Osteoblast (primary cell): ENCODE data around the gene NAV2. TPM values are rescaled to one million over a fixed set of nuclear protein-coding genes. Genes with fewer than 3 reads are reported as not detected.
A peak's percentile ranks its signal among the peaks of the same experiment; 100 is the strongest.

Experiments used
- DNase-seq: peaks from one replicate; pipeline ENCODE4 v3.0.0; 2011; ENCODE audit warnings: low spot score, mixed read lengths; ENCODE audit not compliant: insufficient read length; ENCODE audit errors: missing footprints
- H2AFZ ChIP-seq: 2 replicates; pipeline ENCODE4 v1.6.0; 2011; ENCODE audit warnings: mild to moderate bottlenecking, low read length
- H3K27ac ChIP-seq: 2 replicates; pipeline ENCODE4 v1.5.1; 2011; ENCODE audit warnings: mild to moderate bottlenecking, low read depth, low read length, moderate library complexity
- H3K27me3 ChIP-seq: 2 replicates; pipeline ENCODE4 v1.6.0; 2012; ENCODE audit warnings: mild to moderate bottlenecking, control low read depth, inconsistent platforms, low read length, moderate library complexity; ENCODE audit not compliant: insufficient read depth
- H3K36me3 ChIP-seq: 2 replicates; pipeline ENCODE4 v1.5.1; 2011; ENCODE audit warnings: mild to moderate bottlenecking, low read length, control low read depth, moderate library complexity; ENCODE audit not compliant: insufficient read depth
- H3K4me1 ChIP-seq: 2 replicates; pipeline ENCODE4 v1.5.1; 2011; ENCODE audit warnings: mild to moderate bottlenecking, low read length, control low read depth, moderate library complexity; ENCODE audit not compliant: insufficient read depth
- H3K4me2 ChIP-seq: 2 replicates; pipeline ENCODE4 v1.6.0; 2011; ENCODE audit warnings: mild to moderate bottlenecking, low read length; ENCODE audit not compliant: insufficient read depth
- H3K4me3 ChIP-seq: fragments of 200-600 bp; sonication (generic); 3 replicates; pipeline ENCODE4 v1.5.1; 2012; ENCODE audit warnings: mild to moderate bottlenecking, low read length, inconsistent platforms; ENCODE audit not compliant: insufficient read depth
- H3K79me2 ChIP-seq: 2 replicates; pipeline ENCODE4 v1.6.0; 2012; ENCODE audit warnings: mild to moderate bottlenecking, low read length, control low read depth, inconsistent platforms; ENCODE audit not compliant: insufficient read depth
- H3K9me3 ChIP-seq: 2 replicates; pipeline ENCODE4 v1.5.1; 2011; ENCODE audit warnings: low read depth, low read length, control low read depth
- H4K20me1 ChIP-seq: 2 replicates; pipeline ENCODE4 v1.6.0; 2012; ENCODE audit warnings: mild to moderate bottlenecking, low read length, control low read depth; ENCODE audit not compliant: insufficient read depth
- CTCF ChIP-seq: IDR thresholded peaks from 2 replicates; pipeline ENCODE4 v1.5.1; 2011; ENCODE audit warnings: mild to moderate bottlenecking, low read depth, low read length, moderate library complexity; ENCODE audit errors: extremely low read depth
- total RNA-seq: library from RNA; depleted of rRNA; stranded (reverse); fragments of >200 nt; gene quantifications from 2 replicates; pipeline ENCODE4 v1.2.3, GENCODE V29; 2012

NAV2 gene
- total RNA-seq, 1 donor, result 8.7 TPM

GRCh38 chr11:19905280-19905853 is 192.7 kb downstream of the NAV2 start:
- H3K4me1 ChIP-seq, result peaks cover 17% of the 10 kb centered on the region

GRCh38 chr11:19906126-19906525 is 193.5 kb downstream of the NAV2 start:
- Histone ChIP-seq H3K27ac (no peak overlapping the region), H3K9me3 (no peaks in the 10 kb centered on the region), H2AFZ (no peak overlapping the region), H3K36me3 (peaks cover 3% of the 10 kb centered on the region), H3K27me3 (no peaks in the 10 kb centered on the region), H3K4me3 (no peak overlapping the region), H4K20me1 (no peaks in the 10 kb centered on the region), H3K4me2 (no peak overlapping the region), H3K4me1 (peaks cover 16% of the 10 kb centered on the region), H3K79me2 (peaks cover 35% of the 10 kb centered on the region)
- no peak for DNase-seq
- no peak for TF ChIP-seq CTCF

More at GRCh38 chr11:19905280-19905853, 192.7 kb downstream of the NAV2 start:
- no peak for DNase-seq
- Histone ChIP-seq H3K27me3 (no peaks in the 10 kb centered on the region), H3K4me3 (no peak overlapping the region), H3K36me3 (peaks cover 3% of the 10 kb centered on the region), H3K4me2 (no peak overlapping the region), H4K20me1 (no peaks in the 10 kb centered on the region), H3K9me3 (no peaks in the 10 kb centered on the region), H3K79me2 (peaks cover 34% of the 10 kb centered on the region), H2AFZ (no peak overlapping the region), H3K27ac (peak overlapping the region; percentile 18)
- TF ChIP-seq CTCF, result peak; percentile 70

- Histone ChIP-seq H2AFZ (no peak overlapping the region), H3K27ac (no peak overlapping the region), H3K79me2 (peaks cover 36% of the 10 kb centered on the region), H3K4me1 (peaks cover 17% of the 10 kb centered on the region), H3K36me3 (no peaks in the 10 kb centered on the region), H4K20me1 (no peaks in the 10 kb centered on the region), H3K4me2 (no peak overlapping the region), H3K27me3 (no peaks in the 10 kb centered on the region), H3K9me3 (no peaks in the 10 kb centered on the region), H3K4me3 (no peak overlapping the region)
- DNase-seq, result no peak
- TF ChIP-seq CTCF, result no peak
Observed at GRCh38 chr11:19907008-19907579, 194.5 kb downstream of the NAV2 start.

GRCh38 chr11:19907839-19908238 is 195.2 kb downstream of the NAV2 start:
- no peaks in the 10 kb centered on the region for H3K9me3 ChIP-seq
- H3K4me1 ChIP-seq, result peaks cover 18% of the 10 kb centered on the region
- no peaks in the 10 kb centered on the region for H3K27me3 ChIP-seq
- no peak for TF ChIP-seq CTCF
- H3K4me2 ChIP-seq, result no peak overlapping the region
- H3K79me2 ChIP-seq, result peaks cover 40% of the 10 kb centered on the region
- no peaks in the 10 kb centered on the region for H4K20me1 ChIP-seq
- H3K27ac ChIP-seq, result no peak overlapping the region
- DNase-seq, result no peak
- no peaks in the 10 kb centered on the region for H3K36me3 ChIP-seq
- no peak overlapping the region for H3K4me3 ChIP-seq
- H2AFZ ChIP-seq, result no peak overlapping the region
